ENCODE results near the gene SLMAP. TPM values are rescaled to one million over a fixed set of nuclear protein-coding genes. Genes with fewer than 3 reads are reported as not detected.

The SLMAP gene
- total RNA-seq, 4 donors from 2014 or later: 399 to 519 (median 464) TPM

DNA sequence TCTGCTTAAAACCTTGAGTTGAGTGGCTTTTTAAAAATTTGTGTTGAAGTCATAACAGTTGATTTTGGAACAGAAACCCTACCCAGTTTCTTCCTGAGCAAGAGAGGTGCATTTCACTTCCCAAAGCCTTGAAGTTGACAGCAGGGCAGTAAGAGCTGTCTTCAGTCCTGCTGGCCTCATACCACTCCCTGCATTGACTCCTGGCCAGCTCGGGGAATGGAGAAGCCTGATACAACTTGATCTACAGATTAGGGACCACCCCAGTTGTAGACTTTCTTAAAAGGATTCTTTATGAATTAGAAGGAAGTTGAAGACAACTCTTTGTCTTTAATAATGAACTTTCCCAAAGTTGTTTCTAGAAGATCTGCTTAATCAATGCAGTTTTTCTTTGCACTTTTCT lies 161.5 kb downstream of the SLMAP start:
- Histone ChIP-seq H3K4me1 (peaks cover 0 to 72% (median 56%) of the 10 kb centered on the region in 4 donors), H3K27ac (replicated peaks in 1 of 4) (peak overlapping the region; percentile 40 to 66 (median 66)), H3K9me3 (no peaks in the 10 kb centered on the region), H3K36me3 (peaks cover 29 to 99% (median 83%) of the 10 kb centered on the region in 4 donors), H3K4me3 (no peak overlapping the region), H3K27me3 (no peaks in the 10 kb centered on the region)
- 64% methylated on average over 1 of the region's 1 CpG for WGBS
- no peak for DNase-seq (ENCODE audit: extremely low spot score)
- intact Hi-C loops (cut with DNase I): no loop called here
- TF ChIP-seq EP300 (IDR thresholded peaks at IDR 0.05) (no peak), POLR2AphosphoS5 (IDR thresholded peaks at IDR 0.05) (no peak), POLR2A (IDR thresholded peaks at IDR 0.05; ENCODE audit: low read depth) (no peak)
- TF ChIP-seq, protein P1, sequence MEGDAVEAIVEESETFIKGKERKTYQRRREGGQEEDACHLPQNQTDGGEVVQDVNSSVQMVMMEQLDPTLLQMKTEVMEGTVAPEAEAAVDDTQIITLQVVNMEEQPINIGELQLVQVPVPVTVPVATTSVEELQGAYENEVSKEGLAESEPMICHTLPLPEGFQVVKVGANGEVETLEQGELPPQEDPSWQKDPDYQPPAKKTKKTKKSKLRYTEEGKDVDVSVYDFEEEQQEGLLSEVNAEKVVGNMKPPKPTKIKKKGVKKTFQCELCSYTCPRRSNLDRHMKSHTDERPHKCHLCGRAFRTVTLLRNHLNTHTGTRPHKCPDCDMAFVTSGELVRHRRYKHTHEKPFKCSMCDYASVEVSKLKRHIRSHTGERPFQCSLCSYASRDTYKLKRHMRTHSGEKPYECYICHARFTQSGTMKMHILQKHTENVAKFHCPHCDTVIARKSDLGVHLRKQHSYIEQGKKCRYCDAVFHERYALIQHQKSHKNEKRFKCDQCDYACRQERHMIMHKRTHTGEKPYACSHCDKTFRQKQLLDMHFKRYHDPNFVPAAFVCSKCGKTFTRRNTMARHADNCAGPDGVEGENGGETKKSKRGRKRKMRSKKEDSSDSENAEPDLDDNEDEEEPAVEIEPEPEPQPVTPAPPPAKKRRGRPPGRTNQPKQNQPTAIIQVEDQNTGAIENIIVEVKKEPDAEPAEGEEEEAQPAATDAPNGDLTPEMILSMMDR (IDR thresholded peaks at IDR 0.05): no peak

DNA sequence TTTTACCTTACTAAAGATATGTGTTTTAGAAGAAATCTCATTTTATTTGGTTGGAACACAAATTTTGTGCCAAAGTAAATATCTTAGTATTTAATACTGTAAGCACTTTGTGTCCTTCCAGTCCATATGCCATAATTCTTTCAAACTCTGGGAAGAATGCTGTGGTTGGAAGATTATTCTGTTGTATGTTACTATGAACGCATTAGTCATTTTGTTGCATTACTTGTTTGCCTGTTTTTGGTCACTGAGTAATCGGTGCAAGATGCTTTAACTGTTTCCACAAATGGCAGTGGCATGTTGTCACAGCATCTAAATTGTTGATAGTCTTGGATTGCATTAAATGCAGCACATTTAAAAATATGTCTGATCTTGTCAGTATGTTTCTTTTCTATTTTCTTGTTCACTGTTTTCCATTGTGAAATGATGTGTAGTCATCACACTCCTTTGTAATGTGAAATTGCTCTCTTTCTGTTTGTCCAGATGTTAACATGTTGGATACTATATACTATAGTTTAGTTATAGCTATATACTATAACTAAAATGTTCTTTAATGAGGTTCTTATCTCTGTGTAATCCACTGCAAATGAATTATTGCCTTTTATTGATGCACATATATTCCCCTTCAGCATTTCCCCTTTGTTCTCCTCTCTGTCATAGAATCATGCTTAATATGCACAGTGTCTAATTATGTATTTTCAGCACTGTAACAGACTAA lies 162.2 kb downstream of the SLMAP start:
- intact Hi-C loops (cut with DNase I): no loop called here
- Histone ChIP-seq H3K27ac (replicated peaks in 1 of 4) (peak overlapping the region; percentile 40 to 66 (median 66)), H3K4me1 (peaks cover 0 to 72% (median 58%) of the 10 kb centered on the region in 4 donors), H3K27me3 (no peaks in the 10 kb centered on the region), H3K4me3 (no peak overlapping the region), H3K9me3 (no peaks in the 10 kb centered on the region), H3K36me3 (peaks cover 33 to 99% (median 86%) of the 10 kb centered on the region in 4 donors)
- TF ChIP-seq, protein P1 (IDR thresholded peaks at IDR 0.05): no peak
- TF ChIP-seq POLR2A (IDR thresholded peaks at IDR 0.05; ENCODE audit: low read depth) (no peak), POLR2AphosphoS5 (IDR thresholded peaks at IDR 0.05) (no peak), EP300 (IDR thresholded peaks at IDR 0.05) (no peak)
- no peak for DNase-seq (ENCODE audit: extremely low spot score)
- WGBS: 69% methylated on average over 2 of the region's 2 CpGs

GRCh38 chr3:57919987-57920386 lies 163.9 kb downstream of the SLMAP start:
- Histone ChIP-seq H3K4me3 (no peak overlapping the region), H3K4me1 (peaks cover 3 to 77% (median 63%) of the 10 kb centered on the region in 4 donors), H3K9me3 (no peaks in the 10 kb centered on the region), H3K27me3 (no peaks in the 10 kb centered on the region), H3K27ac (replicated peaks in 1 of 4) (peak overlapping the region; percentile 48 to 68 (median 61)), H3K36me3 (peaks cover 41 to 99% (median 90%) of the 10 kb centered on the region in 4 donors)
- DNase-seq (ENCODE audit: extremely low spot score): no peak
- intact Hi-C loops (cut with DNase I): no loop called here
- TF ChIP-seq EP300 (IDR thresholded peaks at IDR 0.05) (no peak), POLR2AphosphoS5 (IDR thresholded peaks at IDR 0.05) (peak in 1 of 2 donors; percentile 37), POLR2A (IDR thresholded peaks at IDR 0.05; ENCODE audit: low read depth) (no peak)
- TF ChIP-seq, protein P1 (IDR thresholded peaks at IDR 0.05): no peak

DNA sequence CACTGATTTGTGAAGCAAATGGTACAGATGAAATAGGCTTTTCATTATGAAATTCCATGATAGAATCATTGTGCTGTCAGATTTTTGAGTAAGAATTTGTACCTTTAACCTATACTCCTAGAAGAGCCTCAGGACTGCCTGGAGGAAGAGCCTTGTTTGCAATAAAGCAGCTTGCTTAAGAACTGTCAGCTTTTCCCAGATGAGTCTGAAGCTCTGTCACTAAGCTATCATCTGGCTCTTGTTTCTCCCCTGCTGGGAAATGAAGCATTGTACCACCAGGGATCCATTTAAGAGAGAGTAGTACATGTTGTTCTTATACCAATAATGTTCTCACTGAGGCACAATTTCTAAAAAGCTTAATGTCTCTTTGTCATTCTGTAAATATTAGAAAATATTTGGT lies 167.0 kb downstream of the SLMAP start:
- H3K9me3 ChIP-seq: no peaks in the 10 kb centered on the region
- intact Hi-C loops (cut with DNase I): no loop called here
- H3K27ac ChIP-seq (replicated peaks in 1 of 4): peak overlapping the region; percentile 48 to 68 (median 61)
- DNase-seq (ENCODE audit: extremely low spot score): no peak
- H3K4me1 ChIP-seq: peaks cover 8 to 88% (median 73%) of the 10 kb centered on the region in 4 donors
- TF ChIP-seq POLR2A (IDR thresholded peaks at IDR 0.05; ENCODE audit: low read depth) (no peak), EP300 (IDR thresholded peaks at IDR 0.05) (no peak), POLR2AphosphoS5 (IDR thresholded peaks at IDR 0.05) (no peak)
- TF ChIP-seq, protein P1 (IDR thresholded peaks at IDR 0.05): no peak
- no peaks in the 10 kb centered on the region for H3K27me3 ChIP-seq
- no peak overlapping the region for H3K4me3 ChIP-seq
- peaks cover 34 to 92% (median 81%) of the 10 kb centered on the region in 4 donors for H3K36me3 ChIP-seq

Data from esophagus muscularis mucosa (tissue), 4 donors.